A549 (cell line): ENCODE results near the gene THAP7. TPM values are rescaled to one million over a fixed set of nuclear protein-coding genes. Genes with fewer than 3 reads are reported as not detected.

Experiments used
- ATAC-seq, 2 experiments: fragments of 200-7000 bp in 1 of 2; fragments of >200 bp in 1 of 2; cut with Nextera tagmentation in 1 of 2; cut with Tn5 transposase in 1 of 2; 3 replicates each; pipeline versions ENCODE4 v1.8.0 to v1.9.1; 2018 to 2020; ENCODE audit warnings: mild to moderate bottlenecking in 1 of 2, moderate library complexity in 1 of 2
- CTCF ChIA-PET: fragments of 300-600 bp; sonication (Branson Sonifier 250); formaldehyde crosslinking; extraction: SDS; loops from one replicate; lab custom pipeline; 2021; ENCODE audit warnings: antibody characterized with exemption, inconsistent platforms; lab: Yijun Ruan, JAX
- POLR2A ChIA-PET: fragments of 350-600 bp; formaldehyde crosslinking; extraction: SDS; loops from one replicate; lab custom pipeline; 2021; ENCODE audit warnings: antibody characterized with exemption, inconsistent platforms; lab: Yijun Ruan, JAX
- DNase-seq, 2 experiments: peaks; one replicate each; pipeline versions ENCODE4 v3.0.0 to v3.0.0-alpha.2; 2011 to 2016; ENCODE audit warnings: low read depth in 1 of 2, low spot score in 1 of 2
- FAIRE-seq: peaks from 2 replicates; lab custom pipeline; 2011; peaks lifted over from hg19 to GRCh38; lab: Jason Lieb, UNC
- H3K27ac ChIP-seq, 2 experiments: fragments of >200 bp; sonication (Bioruptor Twin); formaldehyde crosslinking; 3 replicates each; pipeline ENCODE4 v1.5.1; 2016 to 2017
- H3K4me1 ChIP-seq: fragments of >200 bp; sonication (Bioruptor Twin); formaldehyde crosslinking; 3 replicates; pipeline ENCODE4 v1.6.1; 2016
- H3K4me2 ChIP-seq: fragments of >200 bp; sonication (Bioruptor Twin); formaldehyde crosslinking; 3 replicates; pipeline ENCODE4 v1.6.1; 2016
- H3K4me3 ChIP-seq: fragments of >200 bp; sonication (Bioruptor Twin); formaldehyde crosslinking; 3 replicates; pipeline ENCODE4 v1.5.1; 2016
- H3K9me3 ChIP-seq: fragments of >200 bp; sonication (Bioruptor Twin); formaldehyde crosslinking; 3 replicates; pipeline ENCODE4 v1.6.1; 2016
- BCL3 ChIP-seq: fragments of >200 bp; sonication (Bioruptor Twin); formaldehyde crosslinking; IDR thresholded peaks from 3 replicates; pipeline ENCODE4 v1.6.1; 2016
- BHLHE40 ChIP-seq: IDR thresholded peaks from 2 replicates; pipeline ENCODE4 v1.6.1; 2012; ENCODE audit warnings: low read depth, low read length, inconsistent platforms
- CBX2 ChIP-seq: fragments of 200-600 bp; sonication (generic); IDR thresholded peaks from 2 replicates; pipeline ENCODE4 v1.6.1; 2016; ENCODE audit warnings: low read depth, mild to moderate bottlenecking, borderline replicate concordance
- CEBPB ChIP-seq, 2 experiments: fragments of >200 bp in 1 of 2; sonication (Bioruptor Twin) in 1 of 2; formaldehyde crosslinking in 1 of 2; IDR thresholded peaks; 2 replicates each; pipeline ENCODE4 v1.6.1; 2012 to 2016
- CHD2 ChIP-seq: fragments of 150-350 bp; IDR thresholded peaks from 2 replicates; pipeline ENCODE4 v1.6.1; 2014; ENCODE audit warnings: low read length; ENCODE audit not compliant: partially characterized antibody
- E2F6 ChIP-seq: IDR thresholded peaks from 2 replicates; pipeline ENCODE4 v1.6.1; 2012; ENCODE audit warnings: low read depth, borderline replicate concordance
- EHF ChIP-seq: fragments of 250-450 bp; sonication (Bioruptor Pico); IDR thresholded peaks from 2 replicates; pipeline ENCODE4 v1.5.0; 2020; ENCODE audit warnings: mild to moderate bottlenecking
- EHMT2 ChIP-seq: fragments of 200-600 bp; sonication (generic); IDR thresholded peaks from 2 replicates; pipeline ENCODE4 v1.6.1; 2016; ENCODE audit warnings: antibody characterized with exemption, low read depth, mild to moderate bottlenecking, moderate library complexity
- HES2 ChIP-seq: fragments of >200 bp; sonication (Bioruptor Twin); formaldehyde crosslinking; IDR thresholded peaks from 2 replicates; pipeline ENCODE4 v1.6.1; 2016
- HEYL ChIP-seq: fragments of 250-450 bp; sonication (Bioruptor Pico); IDR thresholded peaks from 2 replicates; pipeline ENCODE4 v1.8.0; 2021; ENCODE audit warnings: mild to moderate bottlenecking, moderate library complexity
- HOXB5 ChIP-seq: fragments of 250-450 bp; sonication (Bioruptor Pico); IDR thresholded peaks from 2 replicates; pipeline ENCODE4 v1.5.0; 2020; ENCODE audit warnings: mild to moderate bottlenecking, moderate library complexity
- JUNB ChIP-seq: fragments of >200 bp; sonication (Bioruptor Twin); formaldehyde crosslinking; IDR thresholded peaks from 2 replicates; pipeline ENCODE4 v1.6.1; 2016
- MAX ChIP-seq: IDR thresholded peaks from 2 replicates; pipeline ENCODE4 v1.6.1; 2012
- MYC ChIP-seq: IDR thresholded peaks from 2 replicates; pipeline ENCODE4 v1.6.1; 2012; ENCODE audit warnings: mild to moderate bottlenecking, inconsistent platforms, low read length, improper control_type of control experiment, borderline replicate concordance
- NFE2L2 ChIP-seq: fragments of 150-350 bp; conservative IDR thresholded peaks from 2 replicates; pipeline ENCODE4 v1.6.1; 2014; ENCODE audit warnings: low read length
- NR3C1 ChIP-seq: fragments of >200 bp; sonication (Bioruptor Twin); formaldehyde crosslinking; IDR thresholded peaks from 3 replicates; pipeline ENCODE4 v1.6.1; 2017
- PBX3 ChIP-seq: IDR thresholded peaks from 2 replicates; pipeline ENCODE4 v1.6.1; 2012
- PHF8 ChIP-seq: fragments of 200-600 bp; sonication (generic); IDR thresholded peaks from 2 replicates; pipeline ENCODE4 v1.6.1; 2016; ENCODE audit warnings: low read depth, mild to moderate bottlenecking, antibody characterized with exemption, moderate library complexity, borderline replicate concordance
- RAD21 ChIP-seq, 2 experiments: fragments of >200 bp in 1 of 2; sonication (Bioruptor Twin) in 1 of 2; formaldehyde crosslinking in 1 of 2; IDR thresholded peaks in 1 of 2; conservative IDR thresholded peaks in 1 of 2; 2 replicates in 1 of 2; 3 replicates in 1 of 2; pipeline ENCODE4 v1.6.1; 2012 to 2018; ENCODE audit warnings: inconsistent platforms in 1 of 2
- RNF2 ChIP-seq: fragments of 200-600 bp; sonication (generic); IDR thresholded peaks from 2 replicates; pipeline ENCODE4 v1.6.1; 2016; ENCODE audit warnings: low read depth, mild to moderate bottlenecking, antibody characterized with exemption, moderate library complexity, borderline replicate concordance
- SREBF2 ChIP-seq: fragments of 450-650 bp; IDR thresholded peaks from 2 replicates; pipeline ENCODE4 v1.6.1; 2014; ENCODE audit warnings: mild to moderate bottlenecking, moderate library complexity
- TFCP2L1 ChIP-seq: fragments of 250-450 bp; sonication (Bioruptor Pico); IDR thresholded peaks from 2 replicates; pipeline ENCODE4 v1.5.0; 2021; ENCODE audit warnings: mild to moderate bottlenecking
- ZSCAN20 ChIP-seq: fragments of 250-450 bp; sonication (Bioruptor Pico); IDR thresholded peaks from 2 replicates; pipeline ENCODE4 v1.8.0; 2022; ENCODE audit warnings: mild to moderate bottlenecking, moderate library complexity
- WGBS: methylation state at CpG from one replicate; pipeline ENCODE4 v1.1.6; 2017; ENCODE audit errors: missing lambda C conversion rate; 5-methylcytosine and 5-hydroxymethylcytosine counted together
- polyA plus RNA-seq, 4 experiments: library from polyadenylated mRNA; depleted of rRNA in 3 of 4; stranded (reverse); fragments of >200 nt; fragmentation: RNase III in 1 of 4; extraction: RNeasy Plus Mini Kit Qiagen cat#74134 plus additional on column Dnase treatment in 1 of 4; gene quantifications; 2 replicates in 3 of 4; 3 replicates in 1 of 4; pipeline ENCODE4 v1.2.3, GENCODE V29; 2011 to 2017

Gene THAP7
- polyA plus RNA-seq, 2 of the 4 experiments (the other 2 are of a cell fraction) = 15.9 to 22.7 TPM

- Histone ChIP-seq H3K4me2 (peak within 1 kb of the TSS; percentile 79), H3K27ac (peak within 1 kb of the TSS; percentile 35 to 80; a peak in 4 of 6 replicates), H3K4me3 (peak within 1 kb of the TSS; percentile 49), H3K4me1 (peaks cover 12% of the 10 kb centered on the region), H3K9me3 (no peaks in the 10 kb centered on the region)
- ATAC-seq = peak; percentile 92 to 98
- peak; percentile 78 to 89 for DNase-seq
- ChIA-PET CTCF (interaction anchor here (0.8 to 1.3 kb wide), 2 partner anchors 10 to 57 kb away, joined by 3 read pairs; no protein-coding TSS in a partner anchor), POLR2A (interaction anchor here (1.3 to 1.9 kb wide), 2 partner anchors 43 to 63 kb away, joined by 4 to 6 read pairs; partner anchors contain the start of genes LZTR1 and THAP7)
- no peak for FAIRE-seq
- TF ChIP-seq PHF8 (peak; percentile 26; the same call in 1 of the 2 replicates), E2F6 (no peak), PBX3 (peak; percentile 89)
- 23% methylated on average over 20 of the region's 47 CpGs for WGBS
Measured at GRCh38 chr22:21045585-21046294, 43.8 kb upstream of the THAP7 start, which contains the start of gene LRRC74B. Gene LRRC74B, plus strand, starts transcription at chr22:21045946. Its CDS starts 41 bp downstream, at chr22:21045987.

- FAIRE-seq = no peak
- peak overlapping the region; percentile 11 to 80; a peak in 4 of 6 replicates for H3K27ac ChIP-seq
- no peak for TF ChIP-seq HEYL (CRISPR knock-in tag)
- TF ChIP-seq NR3C1 = no peak
- no peak for TF ChIP-seq EHF (CRISPR knock-in tag)
- no peak for TF ChIP-seq EHMT2
- no peak for TF ChIP-seq MYC
- no peak for TF ChIP-seq CEBPB (IDR thresholded peaks at IDR 0.05)
- TF ChIP-seq JUNB = no peak
- TF ChIP-seq SREBF2 = no peak
- no peak for TF ChIP-seq MAX
- no peak for TF ChIP-seq ZSCAN20 (CRISPR knock-in tag)
- TF ChIP-seq RAD21 (conservative IDR thresholded peaks at IDR 0.05 in 1 of 2, IDR thresholded peaks at IDR 0.05 in 1 of 2) = no peak
- TF ChIP-seq HES2 = no peak
- TF ChIP-seq, all 56 proteins: peak for 0
Measured at GRCh38 chr22:21044931-21045584, 43.1 kb upstream of the THAP7 start.

GRCh38 chr22:21043860-21044535, 42.1 kb upstream of the THAP7 start:
- no peak overlapping the region for H3K4me2 ChIP-seq
- no peak for DNase-seq
- WGBS = 87% methylated on average over 12 of the region's 15 CpGs
- H3K27ac ChIP-seq = peak overlapping the region; percentile 11 to 80; a peak in 4 of 6 replicates
- no peak for FAIRE-seq
- H3K4me1 ChIP-seq = peaks cover 12% of the 10 kb centered on the region
- ATAC-seq = no peak
- no peak overlapping the region for H3K4me3 ChIP-seq
- POLR2A ChIA-PET = no interaction called here
- no peaks in the 10 kb centered on the region for H3K9me3 ChIP-seq
- CTCF ChIA-PET = interaction anchor here (0.6 to 1.6 kb wide), 3 partner anchors 23 to 71 kb away, joined by 3 to 5 read pairs (median 3); no protein-coding TSS in a partner anchor
- TF ChIP-seq PHF8 (no peak), CBX2 (no peak), BCL3 (no peak), TFCP2L1 (no peak), EHMT2 (no peak), NFE2L2 (no peak), RNF2 (no peak), BHLHE40 (no peak), HOXB5 (CRISPR knock-in tag) (no peak), E2F6 (no peak), MYC (no peak), SREBF2 (no peak), CHD2 (no peak), JUNB (no peak)

More at GRCh38 chr22:21044931-21045584, 43.1 kb upstream of the THAP7 start:
- peaks cover 12% of the 10 kb centered on the region for H3K4me1 ChIP-seq
- ChIA-PET POLR2A (interaction anchor here (0.6 to 1.9 kb wide), 3 partner anchors 30 to 63 kb away, joined by 3 to 6 read pairs (median 4); partner anchors contain the start of genes LZTR1 and THAP7), CTCF (interaction anchor here (0.8 to 1.6 kb wide), 4 partner anchors 11 to 58 kb away, joined by 3 to 5 read pairs (median 3); no protein-coding TSS in a partner anchor)
- 47% methylated on average over 11 of the region's 15 CpGs for WGBS
- no peak for DNase-seq
- H3K4me2 ChIP-seq = peak overlapping the region; percentile 79
- peak overlapping the region; percentile 49 for H3K4me3 ChIP-seq
- no peaks in the 10 kb centered on the region for H3K9me3 ChIP-seq
- peak; percentile 47 to 55; a peak in 5 of 6 replicates for ATAC-seq
